GM12864 (cell line): ENCODE results near the gene PPARGC1A.

ENCODE experiments used
- DNase-seq: peaks from one replicate; pipeline ENCODE4 v3.0.0-alpha.2; 2011; ENCODE audit warnings: low read depth
- H3K4me3 ChIP-seq: 2 replicates; pipeline ENCODE4 v1.5.1; 2011; ENCODE audit warnings: mild to moderate bottlenecking, low read depth, low read length, control low read depth
- CTCF ChIP-seq: IDR thresholded peaks from 2 replicates; pipeline ENCODE4 v1.5.1; 2011; ENCODE audit warnings: low read depth, mild to moderate bottlenecking, moderate library complexity, low read length, control low read depth, inconsistent platforms; ENCODE audit errors: missing control alignments

PPARGC1A gene

GRCh38 chr4:23902222-23902804 lies 12.5 kb upstream of the PPARGC1A start:
- peak; percentile 28 for TF ChIP-seq CTCF

GRCh38 chr4:23900636-23901035 lies 10.8 kb upstream of the PPARGC1A start:
- no peak for DNase-seq
- TF ChIP-seq CTCF: no peak
- no peak overlapping the region for H3K4me3 ChIP-seq

More at GRCh38 chr4:23902222-23902804, 12.5 kb upstream of the PPARGC1A start:
- no peak overlapping the region for H3K4me3 ChIP-seq
- no peak for DNase-seq

GRCh38 chr4:23899565-23899964 lies 9.7 kb upstream of the PPARGC1A start:
- no peak for DNase-seq

GRCh38 chr4:23897564-23898109 lies 7.8 kb upstream of the PPARGC1A start:
- no peak for TF ChIP-seq CTCF

More at GRCh38 chr4:23899565-23899964, 9.7 kb upstream of the PPARGC1A start:
- TF ChIP-seq CTCF: no peak
- no peak overlapping the region for H3K4me3 ChIP-seq

GRCh38 chr4:23894021-23894420 lies 4.2 kb upstream of the PPARGC1A start:
- no peak overlapping the region for H3K4me3 ChIP-seq
- no peak for DNase-seq
- TF ChIP-seq CTCF: no peak

More at GRCh38 chr4:23897564-23898109, 7.8 kb upstream of the PPARGC1A start:
- no peak overlapping the region for H3K4me3 ChIP-seq
- DNase-seq: no peak

GRCh38 chr4:23891064-23891421 lies 1.2 kb upstream of the PPARGC1A start:
- DNase-seq: no peak
- no peak overlapping the region for H3K4me3 ChIP-seq
- no peak for TF ChIP-seq CTCF
